ES-I3 (cell line): ENCODE data around the gene RPL27A.
A peak's percentile ranks its signal among the peaks of the same experiment; 100 is the strongest.

Source experiments
- H3K36me3 ChIP-seq: 2 replicates; pipeline ENCODE4 v1.6.1; 2013; ENCODE audit warnings: mild to moderate bottlenecking, low read length, control low read depth, moderate library complexity; ENCODE audit not compliant: insufficient read depth
- H3K4me1 ChIP-seq: 2 replicates; pipeline ENCODE4 v1.6.1; 2013; ENCODE audit warnings: mild to moderate bottlenecking, control low read depth, low read length; ENCODE audit not compliant: insufficient read depth
- H3K9ac ChIP-seq: 2 replicates; pipeline ENCODE4 v1.6.1; 2013; ENCODE audit warnings: low read depth, mild to moderate bottlenecking, low read length, moderate library complexity
- H3K9me3 ChIP-seq: 2 replicates; pipeline ENCODE4 v1.6.1; 2013; ENCODE audit warnings: mild to moderate bottlenecking, low read length, moderate library complexity; ENCODE audit not compliant: control insufficient read depth, insufficient read depth

RPL27A gene

GRCh38 chr11:8682303-8683114 lies at the start of gene RPL27A, which contains the start of gene TRIM66:
TSS of gene RPL27A (plus strand) at chr11:8682792. CDS start at chr11:8682814, 22 bp downstream.
TSS of gene TRIM66 (minus strand) at chr11:8682665. CDS start at chr11:8672274, 10,391 bp downstream.
- Histone ChIP-seq H3K9me3 (no peaks in the 10 kb centered on the region), H3K9ac (peak within 1 kb of the TSS; percentile 96), H3K36me3 (peaks cover 29% of the 10 kb centered on the region), H3K4me1 (peaks cover 14% of the 10 kb centered on the region)

DNA sequence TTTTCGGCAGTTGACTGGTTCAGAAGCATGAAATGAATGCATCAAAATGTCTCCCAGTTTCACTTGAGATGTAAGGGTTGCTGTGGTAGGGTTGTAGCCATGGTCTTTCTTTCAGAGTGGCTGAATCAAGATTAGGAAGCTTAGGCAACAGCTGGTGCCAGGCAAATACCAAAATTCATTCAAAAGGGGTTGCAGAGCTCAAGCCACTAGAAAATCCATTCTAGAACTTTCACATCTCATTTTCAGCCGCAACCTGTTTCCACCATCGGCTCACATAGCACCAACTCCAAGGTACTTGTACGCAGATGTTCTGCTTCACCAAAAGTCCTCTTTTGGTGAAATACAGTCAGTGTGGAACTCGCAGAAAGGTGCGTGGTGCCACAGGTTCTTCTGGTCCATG lies 48.1 kb upstream of the RPL27A start:
- Histone ChIP-seq H3K4me1 (no peaks in the 10 kb centered on the region), H3K9me3 (no peaks in the 10 kb centered on the region), H3K9ac (no peak overlapping the region), H3K36me3 (no peaks in the 10 kb centered on the region; the same call in none of the 2 replicates)

DNA sequence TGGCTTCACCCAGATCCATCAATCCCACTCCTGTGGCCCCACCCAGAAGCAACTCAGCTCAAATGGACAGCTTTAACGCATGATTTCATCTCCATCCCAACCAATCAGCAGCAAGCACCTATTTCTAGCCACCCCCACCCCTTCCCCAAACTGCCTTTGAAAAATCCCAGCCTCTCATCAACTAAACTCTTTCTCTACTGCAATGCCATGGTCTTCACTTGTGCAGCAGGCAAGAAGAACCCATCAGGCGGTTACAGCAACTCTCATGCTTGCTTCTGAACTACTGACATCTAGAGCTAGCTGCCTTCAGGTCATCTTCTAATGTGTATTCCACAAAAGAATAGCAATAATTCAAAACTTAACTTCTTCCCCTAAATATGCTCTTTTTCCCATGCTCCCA lies 46.5 kb upstream of the RPL27A start:
- no peak overlapping the region for H3K9ac ChIP-seq
- peaks cover 4% of the 10 kb centered on the region for H3K4me1 ChIP-seq
- no peaks in the 10 kb centered on the region for H3K9me3 ChIP-seq
- no peaks in the 10 kb centered on the region; the same call in none of the 2 replicates for H3K36me3 ChIP-seq

DNA sequence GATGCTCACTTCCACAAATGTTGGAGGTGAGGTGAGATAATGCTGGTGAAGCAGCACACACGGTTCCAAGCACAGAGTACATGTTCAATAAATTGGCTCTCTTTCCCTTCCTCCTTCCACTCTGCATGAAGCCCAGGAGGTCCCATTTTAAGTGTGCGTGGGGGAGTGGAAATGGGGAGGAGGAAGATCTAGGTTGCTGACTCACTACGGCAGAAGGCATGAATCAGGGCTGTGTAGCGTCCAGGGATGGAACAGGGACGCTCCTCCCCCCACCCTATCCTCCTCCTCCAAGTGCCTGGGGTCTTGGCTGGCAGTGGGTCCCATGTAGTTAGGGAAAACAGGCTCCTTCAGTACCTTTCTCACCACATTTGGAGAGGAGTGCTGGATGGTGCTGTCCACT lies 44.3 kb upstream of the RPL27A start:
- H3K36me3 ChIP-seq = no peaks in the 10 kb centered on the region; the same call in 1 of the 2 replicates
- no peaks in the 10 kb centered on the region for H3K9me3 ChIP-seq
- peaks cover 4% of the 10 kb centered on the region for H3K4me1 ChIP-seq
- H3K9ac ChIP-seq = no peak overlapping the region

DNA sequence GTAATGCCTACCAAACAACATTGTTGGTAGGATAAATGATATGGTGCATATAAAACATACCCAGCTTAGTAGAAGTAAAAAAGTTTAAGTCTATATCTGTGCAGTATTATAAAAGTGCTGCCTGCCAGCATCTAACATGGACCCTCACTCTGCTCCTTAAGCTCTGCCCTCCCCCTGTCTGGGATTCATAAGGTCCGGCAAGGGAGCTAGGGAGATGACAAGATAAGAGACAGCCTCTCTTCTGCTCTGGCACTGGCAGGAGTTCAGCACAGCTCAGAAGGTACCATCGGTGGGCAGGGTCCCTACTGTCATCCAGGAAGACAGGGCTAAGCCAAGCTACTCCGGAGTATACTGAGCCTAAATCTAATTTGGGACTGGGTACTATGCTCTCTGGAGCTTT lies 42.9 kb upstream of the RPL27A start:
- no peaks in the 10 kb centered on the region for H3K9me3 ChIP-seq
- peaks cover 4% of the 10 kb centered on the region for H3K4me1 ChIP-seq
- H3K9ac ChIP-seq = no peak overlapping the region
- no peaks in the 10 kb centered on the region; the same call in 1 of the 2 replicates for H3K36me3 ChIP-seq

DNA sequence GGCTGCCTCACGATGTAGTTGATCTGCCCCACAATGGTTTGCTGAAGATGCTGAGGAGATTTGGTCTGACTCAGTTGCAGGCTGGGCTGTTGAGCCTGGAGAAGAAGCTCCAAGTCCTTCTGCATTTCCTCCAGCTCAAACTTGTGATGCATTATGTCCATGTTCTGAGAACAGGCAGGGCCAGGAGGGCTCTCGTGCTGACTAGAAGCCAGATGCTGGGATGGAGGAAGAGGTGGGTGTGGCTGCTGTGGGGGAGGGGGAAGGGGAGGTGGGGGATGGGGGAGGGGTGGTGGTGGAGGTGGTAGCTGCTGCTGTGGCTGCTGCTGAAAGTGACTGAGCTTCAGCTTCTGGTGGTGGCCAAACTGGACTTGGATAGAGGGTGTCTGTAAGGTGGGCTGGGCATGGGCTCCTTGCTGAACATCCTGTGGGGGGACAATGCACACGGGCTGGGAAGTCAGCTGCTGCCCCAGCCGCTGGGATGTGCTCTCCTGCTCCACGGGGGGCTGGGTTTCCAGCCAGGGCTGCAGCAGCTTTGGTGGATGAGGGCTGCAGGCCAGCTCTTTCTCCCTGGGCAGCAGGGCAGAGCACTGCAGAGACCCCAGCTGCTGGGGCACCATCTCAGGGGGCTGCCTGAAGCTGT lies 42.2 kb upstream of the RPL27A start:
- Histone ChIP-seq H3K4me1 (peaks cover 4% of the 10 kb centered on the region), H3K9ac (no peak overlapping the region), H3K36me3 (no peaks in the 10 kb centered on the region; the same call in 1 of the 2 replicates), H3K9me3 (no peaks in the 10 kb centered on the region)

GRCh38 chr11:8641332-8641731 lies 41.3 kb upstream of the RPL27A start:
- Histone ChIP-seq H3K4me1 (peaks cover 4% of the 10 kb centered on the region), H3K9ac (no peak overlapping the region), H3K36me3 (no peaks in the 10 kb centered on the region; the same call in none of the 2 replicates), H3K9me3 (no peaks in the 10 kb centered on the region)

DNA sequence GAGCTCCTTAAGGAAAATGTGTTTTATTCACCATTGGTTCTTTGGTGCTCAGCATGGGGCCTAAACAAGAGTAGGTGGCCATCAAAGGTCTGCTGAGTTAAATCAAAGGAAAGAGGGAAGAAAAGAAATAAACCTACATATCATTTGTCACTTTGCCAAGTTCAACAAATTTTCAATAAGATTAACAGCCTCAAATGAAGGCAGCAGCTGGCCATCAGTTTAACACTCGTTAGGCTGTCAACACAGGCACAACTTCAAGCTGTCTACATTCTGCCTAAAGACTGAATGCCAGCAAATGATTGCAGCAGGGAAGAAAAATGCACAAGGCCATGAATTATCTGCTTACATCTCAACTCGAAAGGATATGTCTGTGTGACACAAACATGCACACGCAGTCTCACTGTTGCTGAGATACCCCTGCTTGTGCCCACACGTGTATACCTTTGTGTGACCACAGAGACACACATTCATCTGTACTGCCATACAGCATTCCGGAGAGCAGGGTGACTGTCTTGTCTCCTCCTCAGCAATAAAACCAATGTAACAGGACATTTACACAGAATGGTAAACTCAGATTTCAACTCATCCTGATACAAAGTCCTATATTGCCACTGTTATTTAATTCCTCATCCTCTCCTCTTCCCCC lies 40.3 kb upstream of the RPL27A start:
- H3K9ac ChIP-seq = no peak overlapping the region
- H3K9me3 ChIP-seq = no peaks in the 10 kb centered on the region
- peaks cover 4% of the 10 kb centered on the region for H3K4me1 ChIP-seq
- H3K36me3 ChIP-seq = no peaks in the 10 kb centered on the region; the same call in none of the 2 replicates

GRCh38 chr11:8646873-8647272 lies 35.7 kb upstream of the RPL27A start:
- Histone ChIP-seq H3K36me3 (no peaks in the 10 kb centered on the region; the same call in 1 of the 2 replicates), H3K4me1 (no peaks in the 10 kb centered on the region; the same call in 1 of the 2 replicates), H3K9me3 (no peaks in the 10 kb centered on the region), H3K9ac (no peak overlapping the region)

DNA sequence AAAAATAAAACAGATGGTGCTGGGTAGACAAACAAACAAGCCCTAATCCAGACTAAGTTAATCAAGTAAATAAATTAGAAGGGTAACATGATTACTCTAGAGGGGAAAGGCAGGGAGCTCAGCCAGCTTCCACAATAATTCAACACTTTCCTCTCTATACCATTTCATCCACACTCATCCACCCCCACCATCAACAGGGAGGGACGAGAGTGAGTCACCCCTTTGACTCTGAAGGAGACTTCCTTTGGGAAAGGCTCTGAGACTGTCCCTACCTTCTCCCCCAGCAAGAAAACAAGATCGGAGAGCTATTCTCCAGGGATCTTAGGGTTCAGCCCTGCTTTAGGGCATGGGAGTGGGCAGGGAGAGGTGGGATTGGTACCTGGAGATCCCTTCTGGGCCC lies 33.2 kb upstream of the RPL27A start:
- Histone ChIP-seq H3K4me1 (no peaks in the 10 kb centered on the region; the same call in 1 of the 2 replicates), H3K9ac (no peak overlapping the region), H3K9me3 (no peaks in the 10 kb centered on the region), H3K36me3 (no peaks in the 10 kb centered on the region; the same call in 1 of the 2 replicates)

- Histone ChIP-seq H3K4me1 (no peaks in the 10 kb centered on the region; the same call in 1 of the 2 replicates), H3K9me3 (no peaks in the 10 kb centered on the region), H3K36me3 (no peaks in the 10 kb centered on the region; the same call in 1 of the 2 replicates), H3K9ac (no peak overlapping the region)
Measured at GRCh38 chr11:8650401-8650990, 32.1 kb upstream of the RPL27A start.

DNA sequence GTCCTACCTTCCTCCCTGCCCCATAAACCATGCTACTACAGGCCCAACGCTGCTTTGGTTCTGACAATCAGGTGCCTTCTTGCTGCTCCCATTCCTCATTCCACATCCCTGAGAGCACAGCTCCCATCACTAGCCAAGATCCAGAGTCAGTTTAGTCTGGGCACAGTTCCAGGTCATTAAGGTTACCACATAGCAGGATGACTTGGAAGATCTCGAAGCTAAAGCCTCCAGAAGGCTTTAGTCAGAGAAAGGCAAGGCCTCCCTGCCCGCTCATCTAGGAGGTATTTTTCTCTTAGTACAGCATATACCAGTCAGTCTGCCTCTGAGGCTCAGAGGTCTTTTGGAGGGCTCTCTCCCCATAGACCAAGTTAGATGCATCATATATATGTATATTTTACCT lies 30.5 kb upstream of the RPL27A start:
- no peak overlapping the region for H3K9ac ChIP-seq
- H3K36me3 ChIP-seq = no peaks in the 10 kb centered on the region
- H3K9me3 ChIP-seq = no peaks in the 10 kb centered on the region
- no peaks in the 10 kb centered on the region; the same call in 1 of the 2 replicates for H3K4me1 ChIP-seq

DNA sequence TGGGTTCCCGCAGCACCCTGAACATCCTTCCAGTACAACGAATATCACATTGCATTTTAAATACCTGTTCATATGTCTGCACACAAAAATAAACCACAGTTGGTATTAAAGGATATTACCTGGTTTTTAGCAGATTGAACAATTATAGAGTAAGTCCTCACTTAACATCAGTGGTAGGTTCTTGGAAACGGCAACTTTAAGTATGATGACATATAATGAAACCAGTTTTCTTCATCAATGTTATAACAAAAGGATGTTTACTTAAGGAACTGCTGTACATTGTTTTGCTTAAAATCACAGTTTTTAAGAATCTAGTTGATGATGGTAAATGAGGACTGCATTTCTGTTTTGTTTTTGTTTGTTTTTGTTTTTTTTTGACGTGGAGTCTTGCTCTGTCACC lies 28.1 kb upstream of the RPL27A start:
- Histone ChIP-seq H3K4me1 (no peaks in the 10 kb centered on the region; the same call in 1 of the 2 replicates), H3K9me3 (no peaks in the 10 kb centered on the region), H3K9ac (no peak overlapping the region), H3K36me3 (no peaks in the 10 kb centered on the region)

GRCh38 chr11:8656291-8656690 lies 26.3 kb upstream of the RPL27A start:
- Histone ChIP-seq H3K9ac (no peak overlapping the region), H3K4me1 (no peaks in the 10 kb centered on the region), H3K9me3 (no peaks in the 10 kb centered on the region), H3K36me3 (no peaks in the 10 kb centered on the region)
